ENCODE results near the gene OTOP3. TPM values are rescaled to one million over a fixed set of nuclear protein-coding genes. Genes with fewer than 3 reads are reported as not detected.

OTOP3 gene
- total RNA-seq, 1 experiment from 2014 or later = not detected

GRCh38 chr17:74903034-74903433 lies 32.7 kb upstream of the OTOP3 start:
- whole genome bisulfite sequencing (ENCODE audit: extremely low coverage, insufficient read length, low lambda C conversion rate) = no CpG with 5 or more reads among the region's 9 CpGs
- H3K23ac ChIP-seq (ENCODE audit: insufficient read length, low read depth, low read length) = no peak overlapping the region
- H2BK15ac ChIP-seq (ENCODE audit: low read depth, low read length) = no peak overlapping the region
- Mint-ChIP-seq H3K36me3 (ENCODE audit: insufficient read depth in 1 of 3, low read depth in 3 of 3) (peaks cover 0 to 2% (median 0%) of the 10 kb centered on the region in 3 experiments; a peak in 3 of 7 replicates), H3K4me1 (peaks cover 11 to 22% of the 10 kb centered on the region in 2 experiments), H3K4me3 (no peak overlapping the region), H3K27me3 (ENCODE audit: low read depth) (peaks cover 47% of the 10 kb centered on the region), H3K9me3 (peaks cover 0 to 3% of the 10 kb centered on the region in 2 experiments; a peak in 1 of 5 replicates), H3K27ac (no peak overlapping the region)
- H2BK20ac ChIP-seq (ENCODE audit: low read depth, low read length, poor library complexity, severe bottlenecking) = no peak overlapping the region
- no peak overlapping the region for H3K4ac ChIP-seq (ENCODE audit: low read depth, low read length)
- H2BK120ac ChIP-seq (ENCODE audit: low read depth, low read length, poor library complexity, severe bottlenecking) = no peak overlapping the region
- no peak overlapping the region for H4K5ac ChIP-seq (ENCODE audit: insufficient read length, low read depth, low read length)
- no peak overlapping the region for H3K18ac ChIP-seq (ENCODE audit: insufficient read length, low read depth, low read length)
- H2AK5ac ChIP-seq (ENCODE audit: insufficient read length, low read length) = no peak overlapping the region
- no peak overlapping the region for H4K8ac ChIP-seq (replicated peaks; ENCODE audit: insufficient read length, low read depth, low read length)
- H3K14ac ChIP-seq (ENCODE audit: insufficient read depth, low read length) = no peak overlapping the region
- H3K79me1 ChIP-seq (ENCODE audit: insufficient read depth, low read depth, low read length, poor library complexity, severe bottlenecking) = no peaks in the 10 kb centered on the region
- H3K27ac ChIP-seq (ENCODE audit: insufficient read length, low read depth, low read length) = no peak overlapping the region
- no peaks in the 10 kb centered on the region for H3K23me2 ChIP-seq (ENCODE audit: insufficient read length, low read depth, low read length, poor library complexity, severe bottlenecking)
- no peaks in the 10 kb centered on the region for H3K27me3 ChIP-seq (ENCODE audit: insufficient read depth, low read length)
- TF ChIP-seq, protein P1, sequence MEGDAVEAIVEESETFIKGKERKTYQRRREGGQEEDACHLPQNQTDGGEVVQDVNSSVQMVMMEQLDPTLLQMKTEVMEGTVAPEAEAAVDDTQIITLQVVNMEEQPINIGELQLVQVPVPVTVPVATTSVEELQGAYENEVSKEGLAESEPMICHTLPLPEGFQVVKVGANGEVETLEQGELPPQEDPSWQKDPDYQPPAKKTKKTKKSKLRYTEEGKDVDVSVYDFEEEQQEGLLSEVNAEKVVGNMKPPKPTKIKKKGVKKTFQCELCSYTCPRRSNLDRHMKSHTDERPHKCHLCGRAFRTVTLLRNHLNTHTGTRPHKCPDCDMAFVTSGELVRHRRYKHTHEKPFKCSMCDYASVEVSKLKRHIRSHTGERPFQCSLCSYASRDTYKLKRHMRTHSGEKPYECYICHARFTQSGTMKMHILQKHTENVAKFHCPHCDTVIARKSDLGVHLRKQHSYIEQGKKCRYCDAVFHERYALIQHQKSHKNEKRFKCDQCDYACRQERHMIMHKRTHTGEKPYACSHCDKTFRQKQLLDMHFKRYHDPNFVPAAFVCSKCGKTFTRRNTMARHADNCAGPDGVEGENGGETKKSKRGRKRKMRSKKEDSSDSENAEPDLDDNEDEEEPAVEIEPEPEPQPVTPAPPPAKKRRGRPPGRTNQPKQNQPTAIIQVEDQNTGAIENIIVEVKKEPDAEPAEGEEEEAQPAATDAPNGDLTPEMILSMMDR (conservative IDR thresholded peaks at IDR 0.05) = no peak
- peaks cover 3% of the 10 kb centered on the region for H3K4me1 ChIP-seq (ENCODE audit: insufficient read depth, low read length)
- no peak overlapping the region for H2BK12ac ChIP-seq (ENCODE audit: insufficient read length, low read depth, low read length)
- no peak overlapping the region for H3K9ac ChIP-seq (ENCODE audit: extremely low read depth, insufficient read length, low read length)
- no peak overlapping the region for H3K4me2 ChIP-seq (ENCODE audit: insufficient read depth, insufficient read length, low read length)
- H3T11ph ChIP-seq (ENCODE audit: low read length) = no peak overlapping the region
- H3K79me2 ChIP-seq (ENCODE audit: insufficient read depth, low read length) = no peaks in the 10 kb centered on the region
- DNase-seq = no peak
- no peaks in the 10 kb centered on the region for H3K9me3 ChIP-seq (ENCODE audit: control insufficient read depth, low read depth, low read length)
- H4K20me1 ChIP-seq (ENCODE audit: control insufficient read depth, insufficient read depth, insufficient read length) = no peaks in the 10 kb centered on the region
- H2AFZ ChIP-seq (ENCODE audit: low read length) = no peak overlapping the region
- H4K91ac ChIP-seq (ENCODE audit: insufficient read length, low read depth, low read length) = no peak overlapping the region
- no peak overlapping the region for H2BK5ac ChIP-seq (ENCODE audit: insufficient read length, low read length)
- no peak overlapping the region for H3K56ac ChIP-seq (ENCODE audit: insufficient read length, low read depth, low read length)

Data from H9 (cell line).